Trophoblast cell (in vitro differentiated cells and primary cell): ENCODE results near the gene ZNF394. TPM values are rescaled to one million over a fixed set of nuclear protein-coding genes. Genes with fewer than 3 reads are reported as not detected.
"Not testable (repeated sequence)": the region's sequence is repeated elsewhere in the genome, so short reads cannot be mapped to it uniquely, and the experiment has no call there.

Experiments
- DNase-seq, 2 donors: peaks; one replicate each; pipeline ENCODE4 v3.0.0-alpha.2; 2016
- H2AFZ ChIP-seq: 2 replicates; pipeline ENCODE4 v1.6.1; 2013; ENCODE audit warnings: low read length, moderate library complexity, mild to moderate bottlenecking; ENCODE audit not compliant: insufficient read depth, poor library complexity
- H2AK5ac ChIP-seq: 2 replicates; pipeline ENCODE4 v1.6.1; 2013; ENCODE audit warnings: mild to moderate bottlenecking, low read length
- H2BK120ac ChIP-seq: 2 replicates; pipeline ENCODE4 v1.6.1; 2013; ENCODE audit warnings: low read length, mild to moderate bottlenecking, moderate library complexity; ENCODE audit not compliant: insufficient read depth, poor library complexity
- H2BK12ac ChIP-seq: 2 replicates; pipeline ENCODE4 v1.6.1; 2013; ENCODE audit warnings: mild to moderate bottlenecking, low read length, moderate library complexity
- H2BK5ac ChIP-seq: 2 replicates; pipeline ENCODE4 v1.6.1; 2013; ENCODE audit warnings: low read length, low read depth, moderate library complexity, mild to moderate bottlenecking; ENCODE audit not compliant: poor library complexity
- H3K14ac ChIP-seq: 2 replicates; pipeline ENCODE4 v1.6.1; 2013; ENCODE audit warnings: mild to moderate bottlenecking, low read length
- H3K18ac ChIP-seq: 2 replicates; pipeline ENCODE4 v1.6.1; 2013; ENCODE audit warnings: mild to moderate bottlenecking, low read length
- H3K23ac ChIP-seq: 2 replicates; pipeline ENCODE4 v1.6.1; 2013; ENCODE audit warnings: low read length
- H3K27ac ChIP-seq: 2 replicates; pipeline ENCODE4 v1.5.1; 2013; ENCODE audit warnings: low read depth, mild to moderate bottlenecking, inconsistent platforms, low read length, moderate library complexity
- H3K27me3 ChIP-seq: 2 replicates; pipeline ENCODE4 v1.6.1; 2013; ENCODE audit warnings: inconsistent platforms, mild to moderate bottlenecking, low read length, moderate library complexity; ENCODE audit not compliant: insufficient read depth
- H3K36me3 ChIP-seq, 2 experiments: 1 replicate in 1 of 2; 2 replicates in 1 of 2; pipeline ENCODE4 v1.6.1; 2013; ENCODE audit warnings: low read length in 2 of 2, mild to moderate bottlenecking in 2 of 2, moderate library complexity in 1 of 2; ENCODE audit not compliant: insufficient read depth in 2 of 2, control insufficient read depth in 1 of 2
- H3K4ac ChIP-seq: 2 replicates; pipeline ENCODE4 v1.6.1; 2013; ENCODE audit warnings: low read depth, mild to moderate bottlenecking, low read length, moderate library complexity
- H3K4me1 ChIP-seq, 2 experiments: 1 replicate in 1 of 2; 2 replicates in 1 of 2; pipeline ENCODE4 v1.6.1; 2013; ENCODE audit warnings: low read length in 2 of 2, mild to moderate bottlenecking in 2 of 2, moderate library complexity in 1 of 2; ENCODE audit not compliant: insufficient read depth in 2 of 2, control insufficient read depth in 1 of 2
- H3K4me2 ChIP-seq: 2 replicates; pipeline ENCODE4 v1.6.1; 2013; ENCODE audit warnings: inconsistent platforms, mild to moderate bottlenecking, low read length, moderate library complexity
- H3K4me3 ChIP-seq: 2 replicates; pipeline ENCODE4 v1.5.1; 2013; ENCODE audit warnings: mild to moderate bottlenecking, low read depth, low read length, inconsistent platforms
- H3K79me1 ChIP-seq: one replicate; pipeline ENCODE4 v1.6.1; 2013; ENCODE audit warnings: low read length
- H3K79me2 ChIP-seq: 2 replicates; pipeline ENCODE4 v1.6.1; 2013; ENCODE audit warnings: low read length, mild to moderate bottlenecking; ENCODE audit not compliant: control insufficient read depth, insufficient read depth, poor library complexity
- H3K9ac ChIP-seq: 2 replicates; pipeline ENCODE4 v1.6.1; 2013; ENCODE audit warnings: mild to moderate bottlenecking, low read length
- H3K9me3 ChIP-seq: 2 replicates; pipeline ENCODE4 v1.6.1; 2013; ENCODE audit warnings: low read depth, mild to moderate bottlenecking, control low read depth, inconsistent platforms, low read length; ENCODE audit not compliant: insufficient read depth
- H4K12ac ChIP-seq: 2 replicates; pipeline ENCODE4 v1.6.1; 2013; ENCODE audit warnings: low read depth, mild to moderate bottlenecking, low read length, moderate library complexity
- H4K8ac ChIP-seq: 2 replicates; pipeline ENCODE4 v1.6.1; 2013; ENCODE audit warnings: low read depth, mild to moderate bottlenecking, low read length, moderate library complexity
- H4K91ac ChIP-seq: one replicate; pipeline ENCODE4 v1.6.1; 2013; ENCODE audit warnings: low read depth, mild to moderate bottlenecking, low read length, moderate library complexity
- WGBS: extraction: QIAGEN DNeasy Blood & Tissue Kit; methylation state at CpG from one replicate; pipeline ENCODE4 v1.1.7; 2013; ENCODE audit warnings: missing lambda C conversion rate; ENCODE audit not compliant: insufficient read length, insufficient coverage; ENCODE audit errors: extremely low coverage; 5-methylcytosine and 5-hydroxymethylcytosine counted together
- polyA plus RNA-seq: library from polyadenylated mRNA; stranded (reverse); fragments of 200-250 nt; gene quantifications from 2 replicates; pipeline ENCODE4 v1.2.3, GENCODE V29; 2013

The ZNF394 gene
- 16.9 and 18.0 TPM in 2 replicates for polyA plus RNA-seq

GRCh38 chr7:99499721-99500636 is at the start of gene ZNF394:
Gene ZNF394 (minus strand): TSS chr7:99500281. CDS start chr7:99500093, 188 bp downstream.
- Histone ChIP-seq H2BK5ac (peak within 1 kb of the TSS; percentile 26), H3K79me1 (peaks cover 10% of the 10 kb centered on the region), H2AK5ac (no peak within 1 kb of the TSS), H2AFZ (peak within 1 kb of the TSS; percentile 32), H3K9me3 (no peaks in the 10 kb centered on the region), H4K91ac (peak within 1 kb of the TSS; percentile 81), H3K18ac (peak within 1 kb of the TSS; percentile 65), H2BK120ac (peak within 1 kb of the TSS; percentile 14), H3K4me3 (peak within 1 kb of the TSS; percentile 84), H4K8ac (peak within 1 kb of the TSS; percentile 85), H3K14ac (peak within 1 kb of the TSS; percentile 62), H3K79me2 (peaks cover 11% of the 10 kb centered on the region), H3K23ac (no peak within 1 kb of the TSS), H3K27ac (peak within 1 kb of the TSS; percentile 63), H3K4me1 (peaks cover 4 to 11% of the 10 kb centered on the region in 2 experiments), H2BK12ac (no peak within 1 kb of the TSS), H3K36me3 (peaks cover 10 to 17% of the 10 kb centered on the region in 2 experiments), H4K12ac (peak within 1 kb of the TSS; percentile 65), H3K4me2 (peak within 1 kb of the TSS; percentile 74), H3K27me3 (no peaks in the 10 kb centered on the region), H3K9ac (peak within 1 kb of the TSS; percentile 78), H3K4ac (peak within 1 kb of the TSS; percentile 41)
- WGBS, result no CpG with 5 or more reads among the region's 68 CpGs
- DNase-seq, result peak; percentile 94 to 96

DNA sequence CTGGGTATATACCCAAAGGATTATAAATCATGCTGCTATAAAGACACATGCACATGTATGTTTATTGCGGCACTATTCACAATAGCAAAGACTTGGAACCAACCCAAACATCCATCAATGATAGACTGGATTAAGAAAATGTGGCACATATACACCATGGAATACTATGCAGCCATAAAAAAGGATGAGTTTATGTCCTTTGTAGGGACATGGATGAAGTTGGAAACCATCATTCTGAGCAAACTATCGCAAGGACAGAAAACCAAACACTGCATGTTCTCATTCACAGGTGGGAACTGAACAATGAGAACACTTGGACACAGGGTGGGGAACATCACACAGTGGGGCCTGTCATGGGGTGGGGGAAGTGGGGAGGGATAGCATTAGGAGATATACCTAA is 49.5 kb upstream of the ZNF394 start:
- H3K36me3 ChIP-seq, H3K79me1 ChIP-seq, H3K9ac ChIP-seq, H3K14ac ChIP-seq, H3K27me3 ChIP-seq, H3K4ac ChIP-seq, H2BK12ac ChIP-seq, H3K18ac ChIP-seq, H3K27ac ChIP-seq, H2BK120ac ChIP-seq, H4K91ac ChIP-seq, H2BK5ac ChIP-seq, H3K4me3 ChIP-seq, H2AK5ac ChIP-seq, H4K12ac ChIP-seq, DNase-seq, H3K23ac ChIP-seq, H3K79me2 ChIP-seq, H2AFZ ChIP-seq, H3K4me2 ChIP-seq, H3K4me1 ChIP-seq, H4K8ac ChIP-seq, H3K9me3 ChIP-seq: not testable (repeated sequence)
- WGBS, result no CpG with 5 or more reads among the region's 2 CpGs

- H3K79me2 ChIP-seq, H2AFZ ChIP-seq, H3K27me3 ChIP-seq, H3K27ac ChIP-seq, H3K79me1 ChIP-seq, H3K4ac ChIP-seq, H3K4me3 ChIP-seq, H2BK5ac ChIP-seq, H3K18ac ChIP-seq, H3K14ac ChIP-seq, H4K91ac ChIP-seq, H4K8ac ChIP-seq, H4K12ac ChIP-seq, H2BK120ac ChIP-seq, H2BK12ac ChIP-seq, DNase-seq, H3K9ac ChIP-seq, H3K4me1 ChIP-seq, H3K23ac ChIP-seq, H3K4me2 ChIP-seq, H2AK5ac ChIP-seq: not testable (repeated sequence)
- H3K9me3 ChIP-seq, result peaks cover 17% of the 10 kb centered on the region
- no CpG with 5 or more reads among the region's 5 CpGs for WGBS
- peaks cover 3 to 12% of the 10 kb centered on the region in 2 experiments for H3K36me3 ChIP-seq
Observed at GRCh38 chr7:99545308-99545707, 45.2 kb upstream of the ZNF394 start.

GRCh38 chr7:99543916-99544315 is 43.8 kb upstream of the ZNF394 start:
- no peak overlapping the region for H2AK5ac ChIP-seq
- H3K27ac ChIP-seq, result no peak overlapping the region
- no peak overlapping the region for H3K23ac ChIP-seq
- no peak overlapping the region for H2BK120ac ChIP-seq
- no peak overlapping the region for H3K14ac ChIP-seq
- H2BK12ac ChIP-seq, result no peak overlapping the region
- H3K4me3 ChIP-seq, result no peak overlapping the region
- H3K9me3 ChIP-seq, result peaks cover 17% of the 10 kb centered on the region
- H2BK5ac ChIP-seq, result no peak overlapping the region
- no peak overlapping the region for H3K4me2 ChIP-seq
- no CpG with 5 or more reads among the region's 6 CpGs for WGBS
- no peaks in the 10 kb centered on the region for H3K27me3 ChIP-seq
- no peak overlapping the region for H4K8ac ChIP-seq
- no peaks in the 10 kb centered on the region for H3K79me2 ChIP-seq
- no peak for DNase-seq
- H3K79me1 ChIP-seq, result no peaks in the 10 kb centered on the region
- H4K91ac ChIP-seq, result no peak overlapping the region
- H2AFZ ChIP-seq, result no peak overlapping the region
- no peak overlapping the region for H3K18ac ChIP-seq
- no peak overlapping the region for H4K12ac ChIP-seq
- no peaks in the 10 kb centered on the region for H3K4me1 ChIP-seq
- H3K4ac ChIP-seq, result no peak overlapping the region
- no peak overlapping the region for H3K9ac ChIP-seq
- peaks cover 3 to 12% of the 10 kb centered on the region in 2 experiments for H3K36me3 ChIP-seq
